ENCODE measurements around the gene KIF26B. TPM values are rescaled to one million over a fixed set of nuclear protein-coding genes. Genes with fewer than 3 reads are reported as not detected.

Gene KIF26B
- total RNA-seq, 2 donors from 2014 or later: 0.83 to 1.3 TPM

DNA sequence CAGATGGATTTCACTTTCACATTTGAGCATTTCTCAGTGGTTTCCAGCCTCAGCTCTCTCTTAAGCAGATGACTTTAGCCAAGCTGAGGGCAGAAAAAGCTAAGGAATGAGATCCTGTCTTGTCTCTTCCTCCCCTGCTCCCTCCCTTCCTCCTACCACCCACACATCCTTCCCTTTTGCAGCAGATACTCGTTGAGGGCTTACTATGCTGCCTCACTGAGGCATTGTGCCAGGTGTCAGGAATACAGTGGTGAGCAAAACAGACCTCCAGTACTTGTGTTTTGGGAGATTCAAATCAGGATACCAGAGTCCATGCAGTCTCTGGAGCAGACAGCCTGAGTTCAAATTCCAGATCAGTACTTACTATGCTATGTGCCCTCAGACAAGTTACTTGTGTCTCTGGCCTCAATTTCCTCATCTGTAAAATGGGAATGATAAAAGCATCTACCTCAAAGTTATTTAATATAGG is 43.2 kb downstream of the KIF26B start:
- no peak overlapping the region for H3K4me3 ChIP-seq
- no peak overlapping the region for H3K27ac ChIP-seq
- no peaks in the 10 kb centered on the region for H3K9me3 ChIP-seq
- no peaks in the 10 kb centered on the region for H3K27me3 ChIP-seq
- no peak for DNase-seq (ENCODE audit: low spot score)
- no peaks in the 10 kb centered on the region for H3K36me3 ChIP-seq
- TF ChIP-seq, protein P1, sequence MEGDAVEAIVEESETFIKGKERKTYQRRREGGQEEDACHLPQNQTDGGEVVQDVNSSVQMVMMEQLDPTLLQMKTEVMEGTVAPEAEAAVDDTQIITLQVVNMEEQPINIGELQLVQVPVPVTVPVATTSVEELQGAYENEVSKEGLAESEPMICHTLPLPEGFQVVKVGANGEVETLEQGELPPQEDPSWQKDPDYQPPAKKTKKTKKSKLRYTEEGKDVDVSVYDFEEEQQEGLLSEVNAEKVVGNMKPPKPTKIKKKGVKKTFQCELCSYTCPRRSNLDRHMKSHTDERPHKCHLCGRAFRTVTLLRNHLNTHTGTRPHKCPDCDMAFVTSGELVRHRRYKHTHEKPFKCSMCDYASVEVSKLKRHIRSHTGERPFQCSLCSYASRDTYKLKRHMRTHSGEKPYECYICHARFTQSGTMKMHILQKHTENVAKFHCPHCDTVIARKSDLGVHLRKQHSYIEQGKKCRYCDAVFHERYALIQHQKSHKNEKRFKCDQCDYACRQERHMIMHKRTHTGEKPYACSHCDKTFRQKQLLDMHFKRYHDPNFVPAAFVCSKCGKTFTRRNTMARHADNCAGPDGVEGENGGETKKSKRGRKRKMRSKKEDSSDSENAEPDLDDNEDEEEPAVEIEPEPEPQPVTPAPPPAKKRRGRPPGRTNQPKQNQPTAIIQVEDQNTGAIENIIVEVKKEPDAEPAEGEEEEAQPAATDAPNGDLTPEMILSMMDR (IDR thresholded peaks at IDR 0.05): no peak
- H3K4me1 ChIP-seq: no peaks in the 10 kb centered on the region

DNA sequence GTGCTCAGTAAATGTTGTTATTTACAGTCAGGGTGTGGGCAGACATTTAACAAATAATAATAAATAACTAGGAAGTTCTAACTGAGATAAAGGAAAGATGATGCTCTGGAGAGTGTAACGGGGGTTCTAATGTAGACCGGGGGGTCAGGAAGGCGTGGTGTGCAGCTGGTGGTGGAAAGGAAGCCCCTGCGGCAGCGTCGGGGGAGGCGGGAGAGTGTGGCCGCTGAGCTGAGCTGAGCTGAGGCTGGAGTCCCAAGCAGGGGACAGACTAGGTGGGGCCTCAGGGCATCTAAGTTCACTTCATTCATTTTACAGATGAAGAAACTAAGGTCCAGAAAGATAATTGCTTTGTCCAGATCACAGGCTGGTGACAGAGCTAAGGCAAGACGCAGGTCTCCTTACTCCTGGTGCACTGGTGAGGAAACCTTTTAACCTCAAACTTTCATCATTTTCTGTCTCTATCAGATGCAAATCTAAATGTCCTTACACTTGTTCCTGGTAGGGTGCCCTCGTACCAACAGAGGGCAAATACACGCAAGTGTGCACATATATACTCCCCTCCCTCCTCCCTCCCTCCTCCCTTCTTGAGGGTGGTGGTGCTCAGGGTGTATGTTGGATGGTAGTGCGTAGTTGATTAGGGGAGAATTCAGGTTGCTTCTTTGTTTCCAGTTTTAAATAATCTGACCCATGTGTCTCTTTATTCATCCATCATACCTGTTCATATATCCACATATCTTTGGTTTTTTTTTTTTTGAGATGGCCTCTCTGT is 44.1 kb downstream of the KIF26B start:
- Histone ChIP-seq H3K4me1 (no peaks in the 10 kb centered on the region), H3K27ac (no peak overlapping the region), H3K27me3 (no peaks in the 10 kb centered on the region), H3K9me3 (no peaks in the 10 kb centered on the region), H3K4me3 (no peak overlapping the region), H3K36me3 (no peaks in the 10 kb centered on the region)
- no peak for DNase-seq (ENCODE audit: low spot score)
- TF ChIP-seq, protein P1 (IDR thresholded peaks at IDR 0.05): no peak

DNA sequence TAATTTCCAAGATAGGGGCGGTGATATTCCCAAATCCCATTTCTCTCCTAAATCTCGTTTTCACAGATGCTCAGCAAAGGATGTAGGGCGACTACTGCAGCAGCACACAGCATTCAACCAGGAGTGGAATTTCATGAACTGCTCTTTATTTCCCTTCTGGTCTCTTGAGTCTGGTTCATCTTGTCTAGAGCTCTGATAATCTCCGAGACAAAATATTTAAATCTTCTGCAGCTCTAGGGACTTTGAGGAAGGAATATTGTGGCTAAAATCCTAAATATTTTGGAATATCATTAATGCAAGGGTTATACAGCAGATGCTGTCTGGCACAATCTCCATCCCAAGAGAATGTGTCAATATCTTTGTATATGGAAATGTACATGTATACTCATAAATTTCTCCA is 45.4 kb downstream of the KIF26B start:
- Histone ChIP-seq H3K27me3 (no peaks in the 10 kb centered on the region), H3K9me3 (no peaks in the 10 kb centered on the region), H3K4me1 (no peaks in the 10 kb centered on the region), H3K27ac (no peak overlapping the region), H3K4me3 (no peak overlapping the region), H3K36me3 (no peaks in the 10 kb centered on the region)
- no peak for DNase-seq (ENCODE audit: low spot score)
- TF ChIP-seq, protein P1 (IDR thresholded peaks at IDR 0.05): no peak

DNA sequence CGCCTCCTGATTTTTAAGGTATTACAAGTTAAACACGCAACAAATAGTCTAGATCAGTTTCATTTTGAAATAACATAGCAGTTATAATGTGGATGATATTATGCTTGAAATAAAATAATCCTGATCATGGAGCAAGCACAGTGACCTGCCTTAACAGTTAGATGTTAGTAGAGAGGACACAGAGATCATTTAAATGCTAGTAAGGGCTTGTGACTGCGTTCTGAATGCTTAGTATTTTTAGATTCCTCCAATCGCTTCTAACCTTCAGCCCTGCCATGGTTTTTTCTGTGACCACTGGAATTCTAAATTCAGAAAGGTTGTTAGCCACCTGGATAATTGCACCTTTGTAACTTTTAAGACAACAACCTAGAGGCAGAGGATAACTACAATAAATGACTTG is 46.4 kb downstream of the KIF26B start:
- Histone ChIP-seq H3K4me1 (no peaks in the 10 kb centered on the region), H3K9me3 (peaks cover 0 to 4% of the 10 kb centered on the region in 2 donors), H3K36me3 (no peaks in the 10 kb centered on the region), H3K27me3 (no peaks in the 10 kb centered on the region), H3K27ac (no peak overlapping the region), H3K4me3 (no peak overlapping the region)
- TF ChIP-seq, protein P1 (IDR thresholded peaks at IDR 0.05): no peak
- no peak for DNase-seq (ENCODE audit: low spot score)

DNA sequence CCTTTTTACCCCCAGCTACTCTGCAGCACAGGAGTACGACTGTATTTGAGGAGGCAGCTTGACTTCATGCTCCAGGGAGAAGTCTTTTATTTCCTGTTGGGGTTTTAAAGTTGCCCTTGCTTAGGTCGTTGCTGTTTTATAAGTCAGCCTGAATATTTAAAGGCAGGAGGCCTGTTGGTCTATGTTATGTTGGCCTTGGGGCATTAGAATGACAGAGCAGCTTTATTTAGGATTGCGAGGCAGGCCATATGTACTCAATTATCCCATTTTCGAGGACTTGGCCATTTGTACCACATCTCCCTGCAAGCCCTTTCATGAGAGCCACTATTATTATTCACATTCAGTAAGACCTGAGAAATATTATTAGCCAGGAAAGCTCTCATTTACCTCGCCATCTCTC is 47.0 kb downstream of the KIF26B start:
- Histone ChIP-seq H3K27me3 (no peaks in the 10 kb centered on the region), H3K36me3 (no peaks in the 10 kb centered on the region), H3K4me1 (no peaks in the 10 kb centered on the region), H3K4me3 (no peak overlapping the region), H3K27ac (no peak overlapping the region), H3K9me3 (peaks cover under 1 to 9% of the 10 kb centered on the region in 2 donors)
- DNase-seq (ENCODE audit: low spot score): no peak
- TF ChIP-seq, protein P1 (IDR thresholded peaks at IDR 0.05): no peak

DNA sequence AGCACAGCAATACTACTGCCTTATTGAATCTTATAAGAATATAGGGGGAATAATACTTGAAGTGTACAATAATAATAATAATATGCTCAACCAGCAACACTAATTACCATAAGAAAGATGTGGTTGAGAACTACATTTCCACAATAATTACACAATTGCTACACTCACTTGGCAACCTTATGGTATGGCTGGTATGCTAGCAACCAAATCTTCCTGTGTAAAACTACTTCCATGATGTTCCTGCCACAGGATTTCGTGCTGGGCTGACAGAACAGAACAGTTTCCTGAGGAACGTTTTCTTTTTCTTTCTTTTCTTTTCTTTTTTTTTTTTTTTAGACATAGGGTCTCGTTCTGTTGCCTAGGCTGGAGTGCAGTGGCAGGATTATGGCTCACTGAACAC is 50.6 kb downstream of the KIF26B start:
- peaks cover 10 to 24% of the 10 kb centered on the region in 2 donors for H3K9me3 ChIP-seq
- no peak for DNase-seq (ENCODE audit: low spot score)
- no peaks in the 10 kb centered on the region for H3K27me3 ChIP-seq
- no peak overlapping the region for H3K27ac ChIP-seq
- TF ChIP-seq, protein P1 (IDR thresholded peaks at IDR 0.05): no peak
- no peaks in the 10 kb centered on the region for H3K36me3 ChIP-seq
- H3K4me1 ChIP-seq: no peaks in the 10 kb centered on the region
- H3K4me3 ChIP-seq: no peak overlapping the region
